SJSA1 (cell line): ENCODE measurements around the gene RBM19. TPM values are rescaled to one million over a fixed set of nuclear protein-coding genes. Genes with fewer than 3 reads are reported as not detected.

Source experiments
- DNase-seq, 2 experiments: peaks; one replicate each; pipeline ENCODE4 v3.0.0-alpha.2; 2015 to 2020; ENCODE audit warnings: low spot score in 2 of 2, low read depth in 1 of 2
- H3K27ac ChIP-seq: fragments of 250-450 bp; sonication (Bioruptor Pico); 2 replicates; pipeline ENCODE4 v1.5.1; 2020; ENCODE audit warnings: mild to moderate bottlenecking, moderate library complexity
- H3K27me3 ChIP-seq: fragments of 250-450 bp; sonication (Bioruptor Pico); replicated peaks from 2 replicates; pipeline ENCODE4 v1.5.1; 2020; ENCODE audit warnings: mild to moderate bottlenecking, moderate library complexity
- H3K36me3 ChIP-seq: fragments of 250-450 bp; sonication (Bioruptor Pico); 2 replicates; pipeline ENCODE4 v1.5.1; 2020; ENCODE audit warnings: mild to moderate bottlenecking
- H3K4me1 ChIP-seq: fragments of 250-450 bp; sonication (Bioruptor Pico); replicated peaks from 2 replicates; pipeline ENCODE4 v1.6.1; 2021; ENCODE audit warnings: mild to moderate bottlenecking
- H3K4me3 ChIP-seq: fragments of 250-450 bp; sonication (Bioruptor Pico); 2 replicates; pipeline ENCODE4 v1.5.1; 2020; ENCODE audit warnings: mild to moderate bottlenecking
- H3K9me3 ChIP-seq: fragments of 250-450 bp; sonication (Bioruptor Pico); replicated peaks from 2 replicates; pipeline ENCODE4 v1.5.1; 2020; ENCODE audit warnings: mild to moderate bottlenecking
- total RNA-seq: library from RNA; depleted of rRNA; stranded (reverse); fragments of >200 nt; shearing (Covaris generic); gene quantifications from 2 replicates; pipeline ENCODE4 v1.2.3, GENCODE V29; 2014

RBM19 gene
- total RNA-seq, 1 experiment from 2014 or later: 433 TPM

DNA sequence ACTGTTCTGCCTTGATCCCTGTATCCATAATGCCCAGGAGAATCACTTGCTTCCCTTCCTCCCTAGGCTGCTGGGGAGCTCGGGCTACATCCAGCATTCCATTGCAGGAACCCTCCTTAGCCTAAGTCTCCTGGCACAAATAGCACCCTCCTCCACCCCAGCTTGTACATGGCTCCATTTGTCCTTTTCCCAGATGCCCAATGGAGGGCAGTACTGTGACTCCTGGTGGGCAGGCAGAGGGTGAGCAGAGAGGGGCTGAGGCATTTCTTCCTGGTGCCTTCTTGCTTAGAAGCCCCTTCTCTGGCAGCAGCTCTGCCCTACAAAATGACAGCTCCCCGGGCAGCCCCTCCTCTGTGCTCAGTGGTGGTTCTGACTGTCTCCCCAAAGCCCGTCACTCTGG lies 86.5 kb downstream of the RBM19 start:
- no peak for DNase-seq
- Histone ChIP-seq H3K27me3 (no peaks in the 10 kb centered on the region), H3K4me1 (peaks cover 15% of the 10 kb centered on the region), H3K4me3 (no peak overlapping the region), H3K27ac (no peak overlapping the region), H3K9me3 (no peaks in the 10 kb centered on the region), H3K36me3 (peaks cover 7% of the 10 kb centered on the region)

DNA sequence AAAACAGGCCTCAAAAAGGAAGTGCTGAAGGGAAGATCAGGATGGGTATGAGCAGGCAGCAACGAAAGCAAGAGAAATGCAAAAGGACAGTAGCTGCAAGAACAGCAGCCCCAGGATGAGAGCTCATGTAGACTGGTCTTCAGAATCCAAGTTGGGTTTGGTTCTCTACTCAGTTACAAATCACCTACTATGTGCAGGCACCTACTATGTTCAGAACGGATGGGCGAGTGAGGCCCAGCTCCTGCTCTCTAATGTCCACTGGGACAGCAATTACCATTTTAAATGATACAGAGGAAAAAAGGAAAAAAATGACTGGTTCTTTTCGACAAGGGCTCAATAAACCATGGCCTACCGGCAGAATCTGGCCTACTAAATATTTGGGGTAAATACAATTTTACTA lies 88.5 kb downstream of the RBM19 start:
- Histone ChIP-seq H3K27ac (no peak overlapping the region), H3K36me3 (peaks cover 17% of the 10 kb centered on the region), H3K27me3 (no peaks in the 10 kb centered on the region), H3K4me1 (peaks cover 25% of the 10 kb centered on the region), H3K4me3 (no peak overlapping the region), H3K9me3 (no peaks in the 10 kb centered on the region)
- no peak for DNase-seq

DNA sequence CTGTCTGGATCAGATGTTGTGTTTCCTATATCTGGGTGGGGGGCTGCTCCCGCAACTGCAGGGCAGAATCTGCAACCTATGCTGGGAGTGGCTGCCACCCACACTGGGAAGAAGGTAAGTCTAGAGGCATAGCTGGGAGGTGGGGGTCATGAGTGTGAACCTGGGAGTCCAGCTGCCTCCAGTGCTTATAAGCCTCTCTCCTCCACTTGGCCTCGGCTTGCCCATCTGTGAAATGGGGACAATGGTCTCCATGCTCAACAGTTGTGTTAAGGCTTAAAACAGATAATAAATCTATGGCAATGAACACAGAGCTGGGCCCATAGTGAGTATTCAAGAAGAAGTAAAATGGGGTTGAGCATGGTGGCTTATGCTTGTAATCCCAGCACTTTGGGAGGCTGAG lies 90.0 kb downstream of the RBM19 start:
- Histone ChIP-seq H3K4me1 (peaks cover 25% of the 10 kb centered on the region), H3K4me3 (no peak overlapping the region), H3K27me3 (no peaks in the 10 kb centered on the region), H3K36me3 (peaks cover 17% of the 10 kb centered on the region), H3K27ac (peak overlapping the region; percentile 86), H3K9me3 (no peaks in the 10 kb centered on the region)
- DNase-seq: no peak

DNA sequence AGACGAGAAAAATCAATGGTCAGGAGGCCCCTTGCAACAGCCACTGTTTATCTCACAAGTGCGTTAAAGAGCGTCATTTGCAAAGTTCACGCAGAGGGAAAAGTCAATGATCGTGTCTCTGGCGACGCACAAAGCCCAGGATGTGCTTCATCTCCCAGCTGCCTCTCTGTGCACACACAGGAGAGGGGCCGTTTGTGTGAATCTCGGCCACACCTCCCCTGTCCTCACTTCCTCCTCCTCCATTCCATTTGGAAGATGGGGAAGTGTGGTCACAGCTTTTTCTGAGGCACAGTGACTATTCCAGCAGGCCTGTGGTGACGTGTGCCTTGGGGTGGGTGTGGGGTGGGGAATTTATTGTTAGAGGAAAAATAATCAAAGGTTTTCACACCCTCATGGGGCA lies 90.4 kb downstream of the RBM19 start:
- Histone ChIP-seq H3K9me3 (no peaks in the 10 kb centered on the region), H3K36me3 (peaks cover 17% of the 10 kb centered on the region), H3K27me3 (no peaks in the 10 kb centered on the region), H3K4me3 (no peak overlapping the region), H3K27ac (peak overlapping the region; percentile 86), H3K4me1 (peaks cover 25% of the 10 kb centered on the region)
- DNase-seq: peak; percentile 74

DNA sequence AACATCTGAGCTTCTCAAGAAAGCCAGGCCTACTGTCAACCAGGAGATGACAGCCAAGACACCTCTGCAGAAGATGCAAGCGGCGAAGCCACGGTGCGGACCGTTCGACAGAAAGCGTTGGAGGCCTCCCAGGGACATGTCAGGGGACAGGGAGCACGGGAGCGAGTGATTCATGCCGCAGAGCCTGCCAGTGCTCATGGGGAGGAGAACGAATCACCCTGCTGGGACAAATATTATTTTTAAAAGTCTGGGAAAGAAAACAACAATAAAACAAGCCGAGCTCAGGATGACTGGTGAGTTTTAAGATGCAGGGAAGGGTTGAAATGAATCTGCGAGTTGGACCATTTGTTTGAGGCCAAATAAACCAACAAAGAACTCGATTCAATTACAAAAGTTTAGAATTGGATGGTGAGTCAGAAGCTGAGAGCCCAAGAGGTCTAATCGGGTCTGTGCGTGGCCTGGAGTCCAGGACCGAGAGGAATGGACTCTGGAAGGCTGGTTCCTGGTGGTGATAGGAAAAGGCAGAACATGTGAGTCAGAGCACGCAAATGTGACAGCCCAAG lies 91.0 kb downstream of the RBM19 start:
- Histone ChIP-seq H3K27ac (peak overlapping the region; percentile 86), H3K27me3 (no peaks in the 10 kb centered on the region)
- peak; percentile 86 to 89 for DNase-seq

DNA sequence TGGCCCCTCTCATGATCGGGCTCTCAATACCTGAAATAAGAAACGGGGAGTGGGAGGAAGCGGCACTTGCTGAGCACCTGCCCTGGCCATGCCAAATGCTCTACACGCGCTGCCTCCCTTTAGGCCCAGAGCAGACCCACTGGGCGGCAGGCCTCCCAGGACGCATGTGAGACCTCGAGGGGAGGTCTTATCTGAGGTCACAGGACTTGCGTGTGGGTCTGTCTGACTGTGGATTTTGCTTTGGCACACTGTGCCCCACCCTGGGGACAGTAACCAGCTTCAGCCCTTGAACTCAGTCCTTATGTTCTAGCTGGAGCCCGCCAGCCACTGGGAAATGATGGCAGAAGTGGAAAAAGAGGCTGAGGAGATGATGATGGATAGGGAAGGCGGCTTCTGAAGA lies 91.8 kb downstream of the RBM19 start:
- no peak overlapping the region for H3K4me3 ChIP-seq
- no peaks in the 10 kb centered on the region for H3K27me3 ChIP-seq
- peak in 1 of 2 experiments; percentile 9 for DNase-seq
- H3K27ac ChIP-seq: peak overlapping the region; percentile 86
- peaks cover 25% of the 10 kb centered on the region for H3K4me1 ChIP-seq
- peaks cover 17% of the 10 kb centered on the region for H3K36me3 ChIP-seq
- H3K9me3 ChIP-seq: no peaks in the 10 kb centered on the region

More for the DNA sequence above, 91.0 kb downstream of the RBM19 start:
- H3K36me3 ChIP-seq: peaks cover 17% of the 10 kb centered on the region
- H3K4me3 ChIP-seq: no peak overlapping the region
- no peaks in the 10 kb centered on the region for H3K9me3 ChIP-seq
- peaks cover 25% of the 10 kb centered on the region for H3K4me1 ChIP-seq

DNA sequence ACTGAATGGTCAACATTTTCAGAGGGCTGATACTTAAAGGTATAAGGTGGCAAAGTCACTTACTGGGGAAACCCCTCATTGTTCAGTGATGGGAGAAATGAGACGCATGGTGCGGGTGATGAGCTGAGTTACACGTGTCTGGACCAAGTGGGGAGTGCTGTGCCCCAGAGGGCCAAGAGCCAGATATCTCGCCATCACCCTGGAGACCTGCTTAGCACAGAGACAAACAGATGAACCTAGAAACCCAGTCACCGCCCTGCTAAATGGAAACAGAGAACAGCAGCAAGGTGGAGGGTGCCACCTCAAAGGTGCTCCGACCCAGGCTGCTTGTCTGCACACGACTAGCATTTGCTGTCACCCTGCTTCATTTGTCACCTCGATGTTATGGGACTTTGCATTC lies 92.4 kb downstream of the RBM19 start:
- Histone ChIP-seq H3K27ac (no peak overlapping the region), H3K4me1 (peaks cover 25% of the 10 kb centered on the region), H3K4me3 (no peak overlapping the region), H3K9me3 (no peaks in the 10 kb centered on the region), H3K27me3 (no peaks in the 10 kb centered on the region), H3K36me3 (peaks cover 17% of the 10 kb centered on the region)
- no peak for DNase-seq

DNA sequence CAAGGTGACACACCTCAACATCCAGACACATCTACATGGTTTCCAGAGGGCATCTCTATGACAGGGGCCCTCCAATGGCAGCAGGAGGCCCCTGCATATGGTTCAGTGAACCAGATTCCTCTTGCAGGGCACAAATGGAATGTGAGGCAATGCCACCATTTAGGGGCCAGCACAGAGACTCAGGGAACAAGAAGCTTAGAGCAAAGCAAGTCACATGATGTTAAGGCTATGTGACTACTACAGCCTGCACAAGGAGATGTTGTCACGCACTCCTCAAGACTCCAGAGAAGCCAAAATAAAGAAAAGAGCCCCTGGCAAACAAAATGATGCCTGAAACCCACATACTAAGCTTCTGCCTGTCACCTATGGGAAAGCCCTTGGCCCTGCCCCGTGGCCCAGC lies 95.2 kb downstream of the RBM19 start:
- H3K36me3 ChIP-seq: peaks cover 13% of the 10 kb centered on the region
- no peak for DNase-seq
- no peak overlapping the region for H3K4me3 ChIP-seq
- no peaks in the 10 kb centered on the region for H3K27me3 ChIP-seq
- no peak overlapping the region for H3K27ac ChIP-seq
- H3K4me1 ChIP-seq: peaks cover 21% of the 10 kb centered on the region
- no peaks in the 10 kb centered on the region for H3K9me3 ChIP-seq

DNA sequence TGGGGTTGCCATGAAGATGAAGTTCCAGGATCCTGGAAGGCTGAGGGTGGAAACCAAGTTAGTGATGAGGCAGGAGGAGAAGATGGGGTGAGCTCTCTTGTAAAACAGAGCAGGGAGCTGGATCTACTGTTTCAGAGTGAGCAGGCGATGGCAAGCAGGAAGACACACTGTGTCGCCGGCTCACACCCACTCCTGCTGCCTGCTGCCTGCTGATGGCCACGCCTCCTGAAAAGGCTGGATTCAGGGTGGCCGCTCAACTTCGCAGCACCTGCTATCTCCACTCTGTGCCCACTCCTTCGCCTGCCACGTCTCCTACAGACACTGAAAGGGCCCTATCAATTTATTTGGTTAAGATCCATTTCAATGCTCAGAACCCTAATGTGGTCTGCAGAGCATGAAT lies 96.1 kb downstream of the RBM19 start:
- Histone ChIP-seq H3K4me3 (no peak overlapping the region), H3K27ac (no peak overlapping the region), H3K27me3 (no peaks in the 10 kb centered on the region), H3K36me3 (peaks cover 13% of the 10 kb centered on the region), H3K9me3 (no peaks in the 10 kb centered on the region), H3K4me1 (peaks cover 13% of the 10 kb centered on the region)
- DNase-seq: no peak

DNA sequence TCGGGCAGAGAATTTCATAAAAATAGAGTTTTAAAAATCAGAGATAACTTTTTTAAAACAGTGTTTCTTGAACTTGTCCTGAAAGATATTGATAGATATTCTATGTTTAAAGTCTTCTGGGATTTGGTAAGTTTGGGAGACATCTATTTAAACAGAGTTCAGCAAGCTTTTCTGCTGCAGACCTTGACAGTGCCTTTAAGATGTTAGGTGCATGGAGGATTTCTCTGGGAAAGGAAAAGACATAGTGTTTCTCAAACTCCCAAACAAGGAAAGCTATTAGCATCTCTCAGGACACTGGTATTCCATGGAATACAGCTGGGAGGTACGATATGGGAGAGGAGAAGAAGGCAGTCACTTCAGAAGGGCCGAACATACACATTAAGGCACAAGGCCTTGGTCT lies 97.8 kb downstream of the RBM19 start:
- peaks cover 4% of the 10 kb centered on the region; the same call in 1 of the 2 replicates for H3K36me3 ChIP-seq
- no peaks in the 10 kb centered on the region for H3K9me3 ChIP-seq
- H3K4me3 ChIP-seq: no peak overlapping the region
- peaks cover 9% of the 10 kb centered on the region for H3K4me1 ChIP-seq
- H3K27ac ChIP-seq: no peak overlapping the region
- no peak for DNase-seq
- no peaks in the 10 kb centered on the region for H3K27me3 ChIP-seq

DNA sequence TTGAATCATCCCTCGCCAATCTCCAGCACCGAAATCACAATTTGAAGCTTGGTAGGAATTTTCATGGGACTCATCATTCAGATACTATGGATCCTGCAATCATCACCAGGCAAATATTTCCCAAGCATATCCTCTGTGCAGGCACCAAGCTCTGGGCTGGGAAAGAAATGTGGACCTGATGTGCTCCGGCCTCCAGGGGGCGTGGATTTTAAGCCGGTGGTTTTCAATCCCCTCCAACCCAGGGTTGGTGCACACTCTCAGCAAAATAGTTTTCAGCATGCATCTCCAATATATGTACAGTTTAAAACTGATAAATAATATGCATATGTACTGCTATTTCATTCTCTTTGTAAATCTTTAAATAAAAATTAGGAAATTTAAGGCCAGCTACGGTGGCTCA lies 98.9 kb downstream of the RBM19 start:
- no peaks in the 10 kb centered on the region for H3K27me3 ChIP-seq
- DNase-seq: no peak
- H3K4me1 ChIP-seq: peaks cover 21% of the 10 kb centered on the region
- no peak overlapping the region for H3K4me3 ChIP-seq
- peaks cover 4% of the 10 kb centered on the region; the same call in 1 of the 2 replicates for H3K36me3 ChIP-seq
- H3K9me3 ChIP-seq: no peaks in the 10 kb centered on the region
- H3K27ac ChIP-seq: no peak overlapping the region

DNA sequence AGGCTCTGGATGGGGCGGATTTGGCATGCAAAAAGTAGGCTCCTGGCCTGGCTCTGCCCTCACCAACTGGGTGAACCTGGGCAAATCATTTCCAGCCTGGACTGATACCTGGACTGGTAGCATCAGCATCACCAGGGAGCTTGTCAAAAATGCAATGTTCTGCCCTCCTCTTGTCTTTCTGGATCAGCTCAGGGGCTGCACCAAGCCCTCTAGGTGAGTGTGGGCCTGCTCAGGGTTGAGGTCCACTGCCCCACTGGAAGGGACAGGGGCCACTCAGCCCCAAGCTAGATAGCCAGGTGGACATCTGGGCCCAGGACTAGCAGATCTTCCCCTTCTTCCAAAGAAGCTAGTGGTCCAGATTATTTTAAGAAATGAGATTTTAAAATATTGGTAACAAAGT lies 99.6 kb downstream of the RBM19 start:
- peaks cover 28% of the 10 kb centered on the region for H3K4me1 ChIP-seq
- H3K4me3 ChIP-seq: no peak overlapping the region
- no peaks in the 10 kb centered on the region for H3K9me3 ChIP-seq
- H3K36me3 ChIP-seq: peaks cover 4% of the 10 kb centered on the region; the same call in 1 of the 2 replicates
- no peaks in the 10 kb centered on the region for H3K27me3 ChIP-seq
- no peak overlapping the region for H3K27ac ChIP-seq
- DNase-seq: no peak

DNA sequence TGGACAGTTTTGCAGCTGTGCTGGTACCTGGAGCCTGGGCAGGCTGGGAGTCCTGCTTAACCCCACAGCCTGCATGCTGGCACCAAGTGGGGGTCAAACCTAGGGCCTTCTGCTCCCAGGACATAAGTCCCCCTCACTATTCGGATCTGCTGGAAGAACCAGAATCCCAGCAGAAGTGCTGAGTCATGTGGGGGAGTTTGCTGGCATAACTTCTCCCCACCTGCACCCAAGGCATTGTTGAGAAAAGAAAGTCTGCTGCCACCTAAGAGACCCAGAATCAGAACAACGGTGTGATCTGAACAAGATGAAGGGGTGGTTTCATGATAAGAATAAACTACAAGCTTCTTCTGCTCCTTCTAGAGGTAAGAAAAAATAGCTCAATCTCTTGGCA lies 102.7 kb downstream of the RBM19 start:
- Histone ChIP-seq H3K4me3 (no peak overlapping the region; the same call in 1 of the 2 replicates), H3K36me3 (peaks cover 8% of the 10 kb centered on the region), H3K9me3 (no peaks in the 10 kb centered on the region), H3K27ac (peak overlapping the region; percentile 62), H3K4me1 (peaks cover 39% of the 10 kb centered on the region), H3K27me3 (no peaks in the 10 kb centered on the region)
- DNase-seq: no peak

DNA sequence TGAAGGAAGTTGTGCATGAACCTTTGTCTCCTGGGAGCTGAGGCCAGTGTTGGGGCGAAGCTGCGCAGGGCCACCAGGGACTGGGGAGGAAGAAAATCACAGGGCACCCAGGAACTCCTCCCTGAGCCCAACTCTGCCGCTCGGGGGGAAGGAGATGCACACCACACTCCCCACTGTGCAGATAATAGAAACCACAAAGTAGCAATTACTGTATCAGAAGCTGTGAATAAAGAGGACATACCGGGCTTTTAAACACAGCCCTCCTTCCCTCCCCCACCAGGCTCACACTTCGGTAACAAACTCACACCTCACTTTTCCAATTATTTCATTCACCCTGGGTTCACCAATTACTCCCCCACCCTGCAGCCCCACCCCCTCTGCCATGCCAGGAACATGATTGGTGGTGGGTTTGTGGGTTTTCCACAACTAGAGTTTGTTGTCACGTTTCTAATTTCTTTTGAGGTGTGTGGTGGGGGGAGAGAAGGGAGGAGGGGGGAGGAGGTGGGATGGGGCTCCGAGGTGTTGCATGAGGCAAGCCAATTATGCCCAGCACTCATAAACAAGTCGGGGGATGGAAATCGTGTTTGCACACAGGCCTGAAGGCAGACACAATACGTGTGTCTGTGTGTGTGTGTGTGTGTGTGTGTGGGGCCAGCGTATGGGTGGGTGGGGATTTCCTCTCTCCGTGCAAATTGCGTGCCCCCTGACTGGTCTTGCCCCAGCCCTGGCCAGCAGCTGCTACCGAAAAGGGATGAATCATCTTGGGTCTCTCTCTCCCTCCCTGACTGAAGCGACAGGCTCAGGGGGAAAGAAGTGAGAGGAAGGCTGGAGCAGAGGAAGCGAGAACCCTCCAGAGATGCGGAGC lies 103.3 kb downstream of the RBM19 start:
- Histone ChIP-seq H3K4me3 (no peak overlapping the region; the same call in 1 of the 2 replicates), H3K27ac (peak overlapping the region; percentile 79), H3K36me3 (peaks cover 9% of the 10 kb centered on the region), H3K4me1 (peaks cover 39% of the 10 kb centered on the region), H3K9me3 (no peaks in the 10 kb centered on the region), H3K27me3 (no peaks in the 10 kb centered on the region)
- peak; percentile 83 to 91 for DNase-seq
